HG03280 (cell line): Measurements from ENCODE around the gene GRB10.
"Not testable (repeated sequence)": the region's sequence is repeated elsewhere in the genome, so short reads cannot be mapped to it uniquely, and the experiment has no call there.

Experiments
- ATAC-seq: cut with Tn5 transposase; IDR thresholded peaks from one replicate; pipeline ENCODE4 v1.9.1; 2021; ENCODE audit warnings: mild to moderate bottlenecking, moderate library complexity; ENCODE audit not compliant: unreplicated experiment

Gene GRB10

GRCh38 chr7:50745336-50745735 is 37.4 kb downstream of the GRB10 start:
- ATAC-seq = no peak

DNA sequence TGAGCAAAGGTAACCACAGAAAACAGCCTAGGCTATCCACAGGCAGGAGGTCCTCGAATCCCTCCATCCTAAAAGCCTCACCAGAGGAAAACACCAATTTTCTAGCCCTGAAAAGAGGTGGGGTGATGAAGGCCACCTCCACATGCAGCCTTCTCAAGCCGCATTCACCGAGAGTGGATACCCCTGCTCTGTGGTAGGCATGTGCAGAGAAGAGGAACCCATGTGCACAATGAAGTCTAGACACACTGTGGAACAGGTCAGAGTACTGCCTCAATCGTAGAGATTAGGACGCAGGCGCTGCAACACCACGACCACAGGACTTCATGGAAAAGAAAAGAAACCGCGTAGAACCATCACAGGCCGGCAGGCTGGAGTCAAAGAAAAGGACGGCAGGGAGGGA is 38.8 kb downstream of the GRB10 start:
- no peak for ATAC-seq

DNA sequence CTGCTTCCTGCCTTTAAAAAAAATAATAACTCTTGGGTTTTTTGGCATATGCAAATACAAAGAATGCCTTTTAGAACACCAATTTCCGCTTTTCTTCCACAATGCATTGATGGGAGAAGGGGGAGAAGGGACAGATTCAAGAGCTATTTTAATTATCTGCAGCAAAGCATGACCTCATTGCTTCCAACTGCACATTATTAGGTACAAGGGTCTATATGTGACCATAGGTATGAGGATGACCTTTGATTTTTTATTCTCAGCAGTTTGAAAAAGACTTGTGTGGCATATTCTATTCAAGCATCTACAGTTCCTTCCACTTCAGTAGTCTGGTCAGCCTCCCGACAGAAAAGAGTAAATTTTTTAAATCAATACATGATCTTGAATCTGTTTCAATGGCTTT is 39.7 kb downstream of the GRB10 start:
- ATAC-seq = no peak

DNA sequence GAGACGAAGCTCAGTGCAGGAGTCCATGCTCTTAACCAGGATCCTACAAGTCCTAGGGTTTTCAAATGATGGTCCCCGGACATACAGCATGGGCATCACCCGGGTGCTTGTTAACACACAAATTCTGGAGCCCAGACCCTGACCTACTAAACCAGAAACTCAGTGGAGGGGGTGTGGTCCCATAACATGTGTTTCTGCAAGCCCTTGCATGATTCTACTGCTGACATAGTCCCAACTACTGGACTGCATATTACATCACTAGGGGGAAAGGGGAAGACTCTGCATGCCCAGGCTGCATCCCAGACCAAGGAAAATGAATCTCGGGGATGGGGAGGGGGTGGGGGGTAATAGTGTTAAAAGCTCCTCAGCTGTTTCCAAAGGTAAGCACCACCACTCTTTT is 40.3 kb downstream of the GRB10 start:
- no peak for ATAC-seq

- ATAC-seq = no peak
These were observed 42.8 kb downstream of the GRB10 start for GRCh38 chr7:50739744-50740435.

DNA sequence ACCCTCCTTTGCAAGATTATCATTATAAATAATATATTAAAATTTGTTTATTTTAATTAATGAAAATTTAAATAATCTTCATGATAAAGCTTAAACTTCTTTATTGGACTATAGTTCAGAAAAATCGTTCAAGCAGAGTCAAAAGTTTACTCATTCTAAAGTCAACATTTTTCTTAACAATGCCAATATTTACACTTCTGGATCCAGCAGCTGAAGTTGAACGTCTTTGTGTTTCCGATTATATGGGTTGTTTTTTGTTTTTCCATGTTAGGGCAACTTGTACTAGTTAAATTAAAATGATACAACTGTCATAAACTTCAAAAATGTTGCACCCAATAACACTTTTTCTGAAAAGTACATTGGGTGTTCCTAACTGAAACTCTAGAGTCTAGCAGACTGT is 43.8 kb downstream of the GRB10 start:
- no peak for ATAC-seq

DNA sequence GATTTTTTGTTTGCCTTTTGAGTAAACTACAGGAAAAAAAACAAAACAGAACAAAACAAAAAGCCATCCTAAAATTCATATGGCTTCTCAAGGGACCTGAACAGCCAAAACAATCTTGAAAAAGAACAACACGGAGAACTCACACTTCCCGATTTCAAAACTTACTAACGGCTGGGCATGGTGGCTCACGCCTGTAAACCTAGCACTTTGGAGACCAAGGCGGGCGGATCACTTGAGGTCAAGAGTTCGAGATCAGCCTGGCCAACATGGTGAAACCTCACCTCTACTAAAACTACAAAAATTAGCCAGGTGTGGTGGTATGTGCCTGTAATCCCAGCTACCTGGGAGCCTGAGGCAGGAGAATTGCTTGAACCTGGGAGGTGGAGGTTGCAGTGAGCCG is 46.9 kb downstream of the GRB10 start:
- not testable (repeated sequence) for ATAC-seq

DNA sequence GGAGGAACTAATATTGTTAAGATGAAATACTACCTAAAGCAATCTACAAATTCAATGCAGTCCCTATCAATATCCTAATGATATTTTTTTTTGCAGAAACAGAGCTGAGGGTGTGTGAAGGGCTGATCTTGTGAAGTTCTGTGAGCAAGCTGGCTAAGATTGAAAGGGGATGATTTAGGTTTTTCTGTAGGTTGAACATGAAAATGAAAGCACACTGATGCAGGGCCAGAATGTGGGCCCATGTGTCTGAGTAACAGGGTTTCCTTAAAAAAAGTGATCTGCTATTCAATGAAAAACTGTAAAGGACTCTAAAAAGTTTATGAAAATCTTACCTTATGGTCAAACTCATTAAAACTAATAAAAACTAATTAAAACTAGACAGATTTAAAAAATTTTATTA is 47.4 kb downstream of the GRB10 start:
- ATAC-seq = no peak

GRCh38 chr7:50734246-50734645 is 48.5 kb downstream of the GRB10 start:
- ATAC-seq = no peak

GRCh38 chr7:50733552-50733951 is 49.1 kb downstream of the GRB10 start:
- ATAC-seq = no peak

GRCh38 chr7:50731703-50732582 is 50.8 kb downstream of the GRB10 start:
- ATAC-seq = no peak

DNA sequence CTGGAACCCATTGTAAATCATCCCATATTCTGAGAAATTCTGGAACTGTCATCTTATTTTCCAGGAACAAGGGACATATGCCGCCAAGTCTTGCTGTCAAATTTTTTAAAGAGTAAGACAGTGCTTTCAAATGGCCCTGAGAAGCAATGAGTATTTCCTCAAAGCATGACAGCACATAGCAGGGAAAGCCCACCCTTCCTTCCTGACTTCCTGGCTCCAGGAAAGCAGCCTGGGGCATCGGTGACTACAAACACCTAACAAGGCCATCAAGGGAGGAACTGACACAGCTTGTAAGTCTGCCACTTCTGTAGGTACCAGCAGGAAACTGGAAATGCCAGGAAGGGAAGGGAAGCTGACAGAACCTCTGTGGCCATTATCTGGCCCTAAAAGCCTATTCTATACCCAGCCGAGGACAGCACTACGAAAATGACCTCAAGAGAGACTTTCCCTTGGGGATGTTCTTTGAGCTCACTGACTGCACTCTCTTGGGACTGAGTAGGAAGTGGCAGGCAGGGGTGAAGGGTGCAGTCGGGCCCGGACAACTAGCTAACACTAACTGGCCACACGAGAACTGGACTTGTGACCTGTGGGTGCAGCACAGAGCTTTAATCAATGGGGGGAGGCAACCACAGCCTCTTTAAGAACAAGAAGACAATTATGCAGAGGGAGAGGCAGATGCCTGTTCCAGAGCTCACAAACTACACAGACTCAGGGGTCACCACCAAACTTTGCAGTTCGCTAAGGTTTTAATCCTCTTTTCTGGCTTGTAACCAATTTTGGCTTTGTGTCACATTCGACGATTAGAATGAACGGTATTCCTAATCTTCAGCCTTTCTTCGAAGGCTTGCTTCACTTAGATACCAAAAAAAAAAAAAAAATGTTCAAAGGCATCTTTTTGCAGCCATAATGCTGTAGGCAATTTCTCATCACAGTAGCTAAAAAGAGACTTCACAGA is 52.0 kb downstream of the GRB10 start:
- no peak for ATAC-seq

DNA sequence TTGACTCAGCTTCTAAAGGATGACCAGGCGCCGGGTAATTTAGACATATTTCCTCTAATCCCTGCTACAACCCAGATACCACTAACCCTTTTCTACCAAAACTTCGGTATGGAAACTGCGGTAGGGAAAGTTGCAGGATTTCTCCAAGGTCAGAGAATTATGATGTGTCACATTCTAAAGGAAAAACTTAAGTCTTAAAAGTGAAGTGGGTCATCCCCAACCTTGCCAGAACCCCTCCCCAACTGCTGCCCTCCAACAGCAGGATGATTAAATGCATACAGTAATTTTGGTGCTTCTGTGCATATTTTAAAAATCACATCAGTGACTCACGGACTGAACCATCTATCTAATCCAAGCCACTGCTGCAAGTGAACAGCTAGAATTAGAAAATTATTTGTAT is 52.7 kb downstream of the GRB10 start:
- no peak for ATAC-seq

GRCh38 chr7:50728184-50728583 is 54.5 kb downstream of the GRB10 start:
- ATAC-seq = no peak

- no peak for ATAC-seq
These were observed 55.0 kb downstream of the GRB10 start for GRCh38 chr7:50727711-50728110.

- no peak for ATAC-seq
These were observed 55.6 kb downstream of the GRB10 start for GRCh38 chr7:50727072-50727471.

DNA sequence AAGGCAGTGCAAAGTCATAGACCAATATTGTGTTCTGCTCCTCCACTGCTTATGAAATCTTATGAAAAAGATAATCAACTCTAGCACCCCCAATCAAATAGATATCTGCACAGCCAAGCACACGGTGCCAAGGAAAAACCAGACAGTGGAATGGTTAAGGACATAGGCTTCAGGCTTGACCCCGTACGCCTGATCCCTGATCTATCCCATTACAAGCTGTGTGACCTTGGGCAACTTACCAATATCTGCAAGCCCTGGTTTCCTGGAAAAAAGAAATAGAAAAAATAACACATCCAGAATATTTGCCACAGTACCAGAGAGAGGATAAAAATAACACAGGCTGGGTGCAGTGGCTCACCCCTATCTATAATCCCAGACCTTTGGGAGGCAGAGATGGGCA is 56.9 kb downstream of the GRB10 start:
- ATAC-seq = no peak

- no peak for ATAC-seq
These were observed 57.9 kb downstream of the GRB10 start for GRCh38 chr7:50724526-50725520.

DNA sequence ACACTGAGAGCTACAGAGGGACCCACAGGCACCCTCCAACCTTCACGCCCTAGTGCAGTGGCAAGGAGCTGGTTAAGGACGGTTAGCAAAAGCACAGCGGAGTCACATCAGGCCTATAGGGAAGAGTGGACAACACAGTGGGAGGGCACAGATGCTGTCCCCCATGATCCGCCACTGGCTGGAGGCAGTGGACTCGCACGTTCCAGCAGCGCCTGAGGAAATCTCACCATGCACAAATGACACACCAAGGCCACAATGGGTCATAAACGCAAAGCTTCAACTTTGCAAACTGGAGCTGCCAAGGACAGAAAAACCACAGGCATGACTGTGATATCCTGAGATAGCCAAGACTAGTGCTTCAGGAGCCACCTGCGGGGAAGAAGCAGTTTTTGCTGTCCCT is 58.8 kb downstream of the GRB10 start:
- no peak for ATAC-seq

DNA sequence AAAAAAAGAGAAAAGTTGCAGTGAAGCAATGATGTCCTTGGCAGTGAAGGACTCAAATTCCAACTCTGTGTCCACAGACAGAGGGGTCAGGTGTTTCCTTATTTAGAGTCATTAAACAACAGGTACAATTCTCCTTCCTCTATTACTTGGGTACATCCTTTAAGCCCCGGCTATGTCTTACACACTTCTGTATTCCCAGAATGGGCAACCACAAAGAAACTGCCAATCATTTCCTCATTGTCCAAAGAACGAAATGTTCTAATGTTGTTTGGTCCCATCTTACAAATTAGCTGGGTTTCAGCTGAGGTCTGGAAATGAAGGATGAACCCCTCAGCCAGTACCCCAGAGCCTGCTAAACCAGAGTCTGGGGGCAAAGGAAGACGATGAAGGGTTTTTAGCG is 59.5 kb downstream of the GRB10 start:
- no peak for ATAC-seq
